Smooth muscle cell (in vitro differentiated cells): Measurements from ENCODE around the gene ADARB2. TPM values are rescaled to one million over a fixed set of nuclear protein-coding genes. Genes with fewer than 3 reads are reported as not detected.

Experiments used
- DNase-seq: peaks from one replicate; lab custom pipeline; 2025; ENCODE audit not compliant: unreplicated experiment; lab: John Stamatoyannopoulos, UW
- H2AFZ ChIP-seq: fragments of 200-600 bp; sonication (generic); 2 replicates; pipeline ENCODE4 v1.6.0; 2016; ENCODE audit warnings: antibody characterized with exemption, low read depth, mild to moderate bottlenecking
- H3F3A ChIP-seq: fragments of 200-600 bp; sonication (generic); 2 replicates; pipeline ENCODE4 v1.6.0; 2017; ENCODE audit warnings: antibody characterized with exemption, low read depth
- H3K27ac ChIP-seq: fragments of 200-600 bp; sonication (generic); 2 replicates; pipeline ENCODE4 v1.5.1; 2016; ENCODE audit warnings: low read depth, mild to moderate bottlenecking
- H3K27me3 ChIP-seq: fragments of 200-600 bp; sonication (generic); 2 replicates; pipeline ENCODE4 v1.6.1; 2016; ENCODE audit warnings: low read depth, mild to moderate bottlenecking
- H3K36me3 ChIP-seq: fragments of 200-600 bp; sonication (generic); 2 replicates; pipeline ENCODE4 v1.5.1; 2016; ENCODE audit warnings: low read depth
- H3K4me1 ChIP-seq: fragments of 200-600 bp; sonication (generic); 2 replicates; pipeline ENCODE4 v1.5.1; 2016; ENCODE audit warnings: low read depth
- H3K4me2 ChIP-seq: fragments of 200-600 bp; sonication (generic); 2 replicates; pipeline ENCODE4 v1.6.0; 2016; ENCODE audit warnings: mild to moderate bottlenecking
- H3K4me3 ChIP-seq: fragments of 200-600 bp; sonication (generic); 2 replicates; pipeline ENCODE4 v1.5.1; 2016; ENCODE audit warnings: mild to moderate bottlenecking
- H3K79me2 ChIP-seq: fragments of 200-600 bp; sonication (generic); 2 replicates; pipeline ENCODE4 v1.6.0; 2016; ENCODE audit warnings: low read depth, mild to moderate bottlenecking
- H3K9ac ChIP-seq: fragments of 200-600 bp; sonication (generic); 2 replicates; pipeline ENCODE4 v1.6.0; 2016; ENCODE audit warnings: low read depth
- H3K9me3 ChIP-seq: fragments of 200-600 bp; sonication (generic); replicated peaks from 2 replicates; pipeline ENCODE4 v1.5.1; 2016; ENCODE audit warnings: low read depth
- H4K20me1 ChIP-seq: fragments of 200-600 bp; sonication (generic); 2 replicates; pipeline ENCODE4 v1.6.0; 2016; ENCODE audit warnings: low read depth
- CTCF ChIP-seq: fragments of 200-600 bp; sonication (generic); IDR thresholded peaks from 2 replicates; pipeline ENCODE4 v1.5.1; 2017; ENCODE audit warnings: borderline replicate concordance, mild to moderate bottlenecking, antibody characterized with exemption; ENCODE audit not compliant: insufficient read depth, poor library complexity, severe bottlenecking
- WGBS: methylation state at CpG from one replicate; pipeline ENCODE4 v1.1.7; 2016; ENCODE audit warnings: low lambda C conversion rate; 5-methylcytosine and 5-hydroxymethylcytosine counted together
- polyA plus RNA-seq: library from polyadenylated mRNA; unstranded; fragments of >200 nt; fragmentation: Nextera tagmentation; extraction: Ambion mirVana; gene quantifications from 2 replicates; pipeline ENCODE4 v1.2.1, GENCODE V29; 2016
- total RNA-seq: library from RNA; depleted of rRNA; stranded (reverse); fragments of >200 nt; gene quantifications from 2 replicates; pipeline ENCODE4 v1.2.3, GENCODE V29; 2014

Gene ADARB2
- total and polyA plus RNA-seq, 2 experiments from 2014 or later = 0.13 to 0.39 TPM

- Histone ChIP-seq H2AFZ (no peak overlapping the region), H3K4me3 (no peak overlapping the region), H3K4me1 (no peaks in the 10 kb centered on the region), H4K20me1 (no peaks in the 10 kb centered on the region), H3K9me3 (no peaks in the 10 kb centered on the region), H3K79me2 (no peaks in the 10 kb centered on the region), H3K4me2 (no peak overlapping the region), H3K36me3 (no peaks in the 10 kb centered on the region), H3K27me3 (no peaks in the 10 kb centered on the region), H3F3A (no peaks in the 10 kb centered on the region), H3K27ac (no peak overlapping the region), H3K9ac (no peak overlapping the region)
- DNase-seq = no peak
- WGBS = 81% methylated on average over 9 of the region's 9 CpGs
- no peak for TF ChIP-seq CTCF
Measured at GRCh38 chr10:1212571-1213141, 524.7 kb downstream of the ADARB2 start.

GRCh38 chr10:1211844-1212570 lies 525.3 kb downstream of the ADARB2 start:
- H3K79me2 ChIP-seq = no peaks in the 10 kb centered on the region
- WGBS = 93% methylated on average over 16 of the region's 16 CpGs

GRCh38 chr10:1210667-1211066 lies 526.7 kb downstream of the ADARB2 start:
- H3K4me2 ChIP-seq = no peak overlapping the region
- no peak for TF ChIP-seq CTCF
- WGBS = 75% methylated on average over 14 of the region's 14 CpGs

More at GRCh38 chr10:1211844-1212570, 525.3 kb downstream of the ADARB2 start:
- H3F3A ChIP-seq = no peaks in the 10 kb centered on the region
- no peak for TF ChIP-seq CTCF
- no peak overlapping the region for H2AFZ ChIP-seq
- DNase-seq = no peak
- H3K27ac ChIP-seq = no peak overlapping the region
- H3K36me3 ChIP-seq = no peaks in the 10 kb centered on the region
- H3K9me3 ChIP-seq = no peaks in the 10 kb centered on the region
- no peaks in the 10 kb centered on the region for H3K4me1 ChIP-seq
- no peak overlapping the region for H3K4me2 ChIP-seq
- H3K4me3 ChIP-seq = no peak overlapping the region
- H4K20me1 ChIP-seq = no peaks in the 10 kb centered on the region
- no peak overlapping the region for H3K9ac ChIP-seq
- no peaks in the 10 kb centered on the region for H3K27me3 ChIP-seq

More at GRCh38 chr10:1210667-1211066, 526.7 kb downstream of the ADARB2 start:
- H3K4me1 ChIP-seq = no peaks in the 10 kb centered on the region
- H3K9ac ChIP-seq = no peak overlapping the region
- no peaks in the 10 kb centered on the region for H3K79me2 ChIP-seq
- no peak for DNase-seq
- H2AFZ ChIP-seq = no peak overlapping the region
- no peak overlapping the region for H3K4me3 ChIP-seq
- H3K36me3 ChIP-seq = no peaks in the 10 kb centered on the region
- no peaks in the 10 kb centered on the region for H3K9me3 ChIP-seq
- H3K27ac ChIP-seq = no peak overlapping the region
- no peaks in the 10 kb centered on the region for H3F3A ChIP-seq
- no peaks in the 10 kb centered on the region for H3K27me3 ChIP-seq
- no peaks in the 10 kb centered on the region for H4K20me1 ChIP-seq
